ENCODE results near the gene PSMD12. TPM values are rescaled to one million over a fixed set of nuclear protein-coding genes. Genes with fewer than 3 reads are reported as not detected.

PSMD12 gene
- total RNA-seq, 1 experiment from 2014 or later, result 90.5 TPM

GRCh38 chr17:67390646-67391361 is 24.4 kb upstream of the PSMD12 start:
- DNase-seq, result no peak
- H2BK15ac ChIP-seq (ENCODE audit: low read depth, low read length), result no peak overlapping the region
- H2BK12ac ChIP-seq (ENCODE audit: insufficient read length, low read depth, low read length), result no peak overlapping the region
- H4K91ac ChIP-seq (ENCODE audit: insufficient read length, low read depth, low read length), result no peak overlapping the region
- no peak overlapping the region for H3K56ac ChIP-seq (ENCODE audit: insufficient read length, low read depth, low read length)
- Mint-ChIP-seq H3K27ac (no peak overlapping the region), H3K4me3 (no peak overlapping the region), H3K36me3 (ENCODE audit: insufficient read depth in 1 of 3, low read depth in 3 of 3) (peaks cover 0 to 14% (median 8%) of the 10 kb centered on the region in 3 experiments; a peak in 5 of 7 replicates), H3K4me1 (peaks cover 21% of the 10 kb centered on the region in 2 experiments), H3K9me3 (no peaks in the 10 kb centered on the region; a peak in 1 of 5 replicates), H3K27me3 (ENCODE audit: low read depth) (no peaks in the 10 kb centered on the region; the same call in 1 of the 2 replicates)
- peaks cover 2% of the 10 kb centered on the region for H3K79me1 ChIP-seq (ENCODE audit: insufficient read depth, low read depth, low read length, poor library complexity, severe bottlenecking)
- no peak overlapping the region for H4K5ac ChIP-seq (ENCODE audit: insufficient read length, low read depth, low read length)
- no peaks in the 10 kb centered on the region for H3K9me3 ChIP-seq (ENCODE audit: control insufficient read depth, low read depth, low read length)
- H2BK20ac ChIP-seq (ENCODE audit: low read depth, low read length, poor library complexity, severe bottlenecking), result no peak overlapping the region
- no peak overlapping the region for H2BK120ac ChIP-seq (ENCODE audit: low read depth, low read length, poor library complexity, severe bottlenecking)
- no peak overlapping the region for H2AK5ac ChIP-seq (ENCODE audit: insufficient read length, low read length)
- no peak overlapping the region for H3K4me2 ChIP-seq (ENCODE audit: insufficient read depth, insufficient read length, low read length)
- no peaks in the 10 kb centered on the region for H4K20me1 ChIP-seq (ENCODE audit: control insufficient read depth, insufficient read depth, insufficient read length)
- H2BK5ac ChIP-seq (ENCODE audit: insufficient read length, low read length), result no peak overlapping the region
- H4K8ac ChIP-seq (replicated peaks; ENCODE audit: insufficient read length, low read depth, low read length), result no peak overlapping the region
- no peak overlapping the region for H3T11ph ChIP-seq (ENCODE audit: low read length)
- no peak overlapping the region for H2AFZ ChIP-seq (ENCODE audit: low read length)
- H3K18ac ChIP-seq (ENCODE audit: insufficient read length, low read depth, low read length), result no peak overlapping the region
- no peak overlapping the region for H3K23ac ChIP-seq (ENCODE audit: insufficient read length, low read depth, low read length)
- no peak overlapping the region for H3K9ac ChIP-seq (ENCODE audit: extremely low read depth, insufficient read length, low read length)
- H3K79me2 ChIP-seq (ENCODE audit: insufficient read depth, low read length), result peaks cover 10% of the 10 kb centered on the region; the same call in 1 of the 2 replicates
- no peak overlapping the region for H3K27ac ChIP-seq (ENCODE audit: insufficient read length, low read depth, low read length)
- no peak overlapping the region for H3K4ac ChIP-seq (ENCODE audit: low read depth, low read length)
- no peaks in the 10 kb centered on the region for H3K23me2 ChIP-seq (ENCODE audit: insufficient read length, low read depth, low read length, poor library complexity, severe bottlenecking)
- no peaks in the 10 kb centered on the region for H3K27me3 ChIP-seq (ENCODE audit: insufficient read depth, low read length)
- no peak for TF ChIP-seq CTCF (conservative IDR thresholded peaks at IDR 0.05)
- H3K4me1 ChIP-seq (ENCODE audit: insufficient read depth, low read length), result no peaks in the 10 kb centered on the region
- no peak overlapping the region for H3K14ac ChIP-seq (ENCODE audit: insufficient read depth, low read length)
- no CpG with 5 or more reads among the region's 9 CpGs for WGBS (ENCODE audit: extremely low coverage, insufficient read length, low lambda C conversion rate)

Data from H9 (cell line).